HG02981 (cell line): ENCODE measurements around the gene TMEM239.
"Not testable (repeated sequence)": the region's sequence is repeated elsewhere in the genome, so short reads cannot be mapped to it uniquely, and the experiment has no call there.

Source experiments
- ATAC-seq: cut with Tn5 transposase; IDR thresholded peaks from one replicate; pipeline ENCODE4 v1.9.1; 2021; ENCODE audit warnings: mild to moderate bottlenecking, moderate library complexity; ENCODE audit not compliant: unreplicated experiment

The TMEM239 gene

DNA sequence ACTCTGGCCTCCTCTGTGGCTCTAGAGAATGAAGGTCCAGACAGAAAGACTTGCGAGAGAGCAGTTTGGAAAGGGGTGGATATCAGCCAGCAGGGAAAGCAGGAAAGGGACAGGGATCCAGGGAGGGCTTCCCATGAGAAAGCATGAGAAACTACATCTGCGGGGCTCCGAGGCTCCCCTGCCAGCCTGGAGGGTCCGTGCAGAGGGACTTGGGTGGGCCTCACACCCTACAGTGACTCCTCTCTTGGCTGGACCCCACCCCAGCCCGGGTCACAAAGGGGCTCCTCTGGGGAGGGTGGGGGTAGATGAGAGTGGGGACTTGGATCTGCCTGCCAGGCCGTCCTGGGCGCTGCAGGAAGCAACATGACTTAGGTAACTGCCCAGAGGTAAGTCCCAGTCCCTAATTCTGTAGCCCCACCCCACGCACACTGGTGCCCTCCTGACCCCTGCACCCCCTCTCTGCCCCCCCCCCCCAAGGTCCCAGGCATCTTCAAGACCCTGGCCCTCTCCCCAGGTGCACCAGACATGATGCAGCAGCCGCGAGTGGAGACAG is at the start of gene TMEM239:
TMEM239 (plus strand) TSS at position 335 of the 553 bp plus-strand sequence; CDS start at position 526, 191 bp downstream.
- no peak for ATAC-seq

- no peak for ATAC-seq
Observed at GRCh38 chr20:2767768-2768631, 48.2 kb upstream of the TMEM239 start.

DNA sequence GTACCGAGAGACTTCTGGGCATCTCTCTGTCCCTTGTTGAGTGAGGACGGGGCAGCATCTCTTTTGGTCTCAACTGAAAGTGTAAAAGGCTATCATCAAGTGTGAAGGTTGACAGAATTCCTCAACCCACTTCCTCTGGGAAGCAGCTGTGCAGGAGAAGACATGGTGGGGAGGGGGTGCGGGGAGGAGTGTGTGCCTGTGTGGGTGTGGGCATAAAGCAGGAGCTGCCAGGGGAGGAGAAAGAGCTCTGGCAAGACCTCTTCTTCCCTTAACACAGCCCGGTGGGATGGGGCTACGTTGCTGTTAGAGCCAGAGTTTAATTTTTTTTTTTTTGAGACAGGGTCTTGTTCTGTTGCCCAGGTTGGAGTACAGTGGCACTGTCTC is 47.5 kb upstream of the TMEM239 start:
- no peak for ATAC-seq

DNA sequence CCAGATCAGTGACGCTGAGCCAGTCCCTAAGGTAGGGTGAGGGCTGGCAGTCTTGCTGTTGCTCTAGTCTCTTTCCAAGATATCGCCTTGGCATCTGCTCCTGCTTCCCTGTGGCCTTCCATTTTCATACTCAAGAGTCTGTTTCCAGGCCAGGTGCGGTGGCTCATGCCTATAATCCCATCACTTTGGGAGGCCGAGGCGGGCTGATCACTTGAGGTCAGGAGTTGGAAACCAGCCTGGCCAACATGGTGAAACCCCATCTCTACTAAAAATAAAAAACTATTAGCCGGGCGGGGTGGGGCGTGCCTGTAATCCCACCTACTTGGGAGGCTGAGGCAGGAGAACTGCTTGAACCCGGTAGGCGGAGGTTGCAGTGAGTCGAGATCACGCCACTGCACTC is 46.1 kb upstream of the TMEM239 start:
- ATAC-seq = not testable (repeated sequence)

- ATAC-seq = no peak
Observed at GRCh38 chr20:2771631-2772080, 44.5 kb upstream of the TMEM239 start.

- ATAC-seq = no peak
Observed at GRCh38 chr20:2773812-2774211, 42.4 kb upstream of the TMEM239 start.

DNA sequence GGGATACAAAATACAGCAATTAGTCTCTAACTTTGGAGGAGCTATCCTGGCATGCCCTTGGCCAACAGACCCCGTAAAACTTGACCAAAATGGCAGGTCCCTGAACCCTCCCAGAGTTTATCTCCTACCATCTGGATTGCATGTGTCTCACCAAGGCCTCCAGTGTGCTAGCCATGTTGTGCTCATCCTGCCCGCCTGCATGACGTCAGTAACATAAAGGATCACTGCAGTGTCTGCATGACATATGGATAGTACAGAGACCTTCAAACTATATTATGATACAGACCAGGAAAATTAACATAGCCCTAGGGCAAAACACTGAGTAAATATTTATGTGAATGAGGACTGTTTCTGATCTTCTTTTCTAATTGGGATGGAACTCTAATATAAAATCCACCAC is 41.0 kb upstream of the TMEM239 start:
- ATAC-seq = no peak

DNA sequence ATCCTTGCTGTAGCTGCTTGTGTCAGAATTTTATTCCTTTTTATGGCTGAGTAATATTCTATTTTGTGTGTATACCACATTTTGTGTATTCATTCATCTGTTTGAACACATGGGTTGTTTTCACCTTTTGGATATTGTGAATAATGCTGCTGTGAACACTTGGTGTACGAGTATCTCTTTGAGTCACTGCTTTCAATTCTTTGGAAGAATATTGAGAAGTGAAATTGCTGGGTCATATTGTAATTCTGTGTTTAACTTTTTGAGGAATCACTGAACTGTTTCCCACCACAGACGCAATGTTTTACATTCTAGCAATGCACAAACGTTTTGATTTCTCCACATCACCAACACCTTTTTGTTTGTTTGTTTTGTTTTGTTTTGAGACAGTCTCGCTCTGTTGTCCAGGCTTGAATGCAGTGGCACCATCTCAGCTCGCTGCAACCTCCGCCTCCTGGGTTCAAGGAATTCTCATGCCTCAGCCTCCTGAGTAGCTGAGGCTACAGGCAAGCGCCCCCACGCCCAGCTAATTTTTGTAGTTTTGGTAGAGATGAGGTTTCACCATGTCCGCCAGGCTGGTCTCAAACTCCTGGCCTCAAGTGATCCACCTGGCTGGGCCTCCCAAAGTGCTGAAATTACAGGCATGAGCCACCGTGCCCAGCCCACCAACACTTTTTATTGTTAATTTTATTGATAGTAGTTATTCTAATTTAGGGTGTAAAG is 37.4 kb upstream of the TMEM239 start:
- no peak for ATAC-seq

- no peak for ATAC-seq
Observed at GRCh38 chr20:2780948-2781347, 35.2 kb upstream of the TMEM239 start.

DNA sequence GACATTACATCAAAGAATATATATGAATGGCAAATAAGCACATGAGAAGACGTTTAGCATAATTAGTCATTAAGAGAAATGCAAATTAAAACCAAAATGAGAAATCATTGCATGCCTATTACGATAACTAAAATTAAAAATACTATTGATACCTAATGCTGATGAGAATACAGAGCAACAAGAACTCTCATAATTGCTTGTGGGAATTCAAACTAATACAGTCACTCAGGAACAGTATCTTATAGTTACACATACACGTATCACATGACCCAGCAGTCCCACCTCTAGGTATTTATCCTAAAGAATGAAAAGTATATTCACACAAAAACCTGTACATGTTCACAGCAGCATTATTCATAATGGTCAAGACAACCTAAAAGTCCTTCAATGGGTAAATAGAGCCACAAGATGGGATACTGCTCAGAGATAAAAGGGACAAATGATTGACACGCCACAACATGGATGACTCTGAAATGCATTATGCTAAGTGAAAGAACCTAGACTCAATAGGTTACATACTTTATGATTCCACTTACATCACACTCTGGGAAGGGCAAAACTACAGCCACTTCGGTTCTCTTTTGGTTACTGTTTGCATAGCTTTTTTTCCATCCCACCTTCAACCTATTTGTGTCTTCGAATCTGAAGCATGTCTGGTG is 32.1 kb upstream of the TMEM239 start:
- no peak for ATAC-seq

DNA sequence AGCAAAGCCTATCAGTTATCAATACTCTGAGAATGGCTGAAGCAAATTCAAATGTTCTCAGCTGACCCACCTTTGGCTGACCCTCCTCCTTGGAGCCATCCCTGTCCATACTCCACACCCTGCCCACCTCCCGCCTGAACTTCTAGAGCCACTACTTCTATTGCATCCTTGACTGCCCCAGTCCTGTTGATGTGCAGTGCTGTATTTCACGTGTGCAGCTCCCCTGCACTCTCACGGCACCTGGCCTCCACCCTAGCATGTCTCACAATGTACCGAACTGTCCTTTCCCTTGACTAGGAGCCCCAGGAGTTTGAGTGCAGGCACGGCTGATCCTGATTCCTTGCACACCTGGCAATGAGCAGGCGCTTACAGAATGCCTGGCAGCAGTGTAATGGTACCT is 22.7 kb upstream of the TMEM239 start:
- no peak for ATAC-seq

DNA sequence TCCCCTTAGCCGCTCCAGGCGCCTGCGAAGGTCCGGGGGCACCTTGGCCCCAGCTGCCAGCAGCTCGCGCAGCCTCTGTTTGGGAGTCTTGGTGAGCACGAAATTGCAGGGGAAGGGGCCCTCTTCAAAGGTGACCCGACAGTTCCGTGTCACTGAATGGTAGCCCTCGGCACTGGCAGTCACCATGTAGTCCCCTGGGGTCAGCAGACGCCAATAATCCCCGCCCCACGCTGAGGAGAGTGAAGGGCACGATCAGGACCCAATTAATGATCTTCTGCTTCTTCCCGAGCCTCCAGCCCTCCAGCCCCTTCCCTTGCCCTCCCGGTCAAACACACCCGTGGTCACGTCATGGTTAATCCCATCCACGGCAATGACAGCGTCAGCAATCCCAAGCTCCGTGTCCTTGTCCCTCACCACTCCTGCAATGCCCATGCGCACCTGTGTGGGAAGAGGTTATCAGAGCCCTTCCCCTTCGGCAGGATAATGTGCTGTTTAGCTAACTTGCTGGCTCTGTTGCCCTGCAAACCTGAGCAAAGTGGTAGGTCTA is 21.9 kb upstream of the TMEM239 start:
- ATAC-seq = no peak

DNA sequence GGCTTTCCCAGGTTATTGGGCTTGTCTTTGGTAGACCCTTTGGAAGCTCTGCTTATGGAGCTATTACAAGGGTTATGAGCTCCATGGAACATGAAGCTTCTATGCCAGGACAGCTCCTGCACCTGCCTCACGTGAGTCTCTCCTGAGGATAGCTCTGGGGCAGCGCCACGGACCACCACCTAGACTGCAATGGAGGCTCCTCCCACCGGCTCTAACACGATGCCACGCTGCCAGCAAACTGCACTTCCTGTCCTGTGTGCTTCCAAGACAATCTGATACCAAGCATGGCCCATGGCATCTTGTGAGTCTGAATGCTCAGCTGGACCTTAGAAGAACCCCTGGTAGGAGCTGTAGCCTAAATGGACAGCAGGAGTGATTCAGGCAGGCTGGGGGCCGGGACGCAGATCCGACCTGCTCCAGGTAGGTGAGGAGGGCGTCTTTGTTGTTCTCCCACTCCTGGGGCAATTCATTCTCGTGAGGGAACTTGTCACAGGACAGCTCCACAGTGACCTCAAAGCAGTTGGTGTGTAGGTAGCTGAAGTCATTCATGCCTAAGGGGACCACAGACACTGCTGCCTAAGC is 21.2 kb upstream of the TMEM239 start:
- ATAC-seq = no peak

- no peak for ATAC-seq
Observed at GRCh38 chr20:2795451-2795850, 20.7 kb upstream of the TMEM239 start.

DNA sequence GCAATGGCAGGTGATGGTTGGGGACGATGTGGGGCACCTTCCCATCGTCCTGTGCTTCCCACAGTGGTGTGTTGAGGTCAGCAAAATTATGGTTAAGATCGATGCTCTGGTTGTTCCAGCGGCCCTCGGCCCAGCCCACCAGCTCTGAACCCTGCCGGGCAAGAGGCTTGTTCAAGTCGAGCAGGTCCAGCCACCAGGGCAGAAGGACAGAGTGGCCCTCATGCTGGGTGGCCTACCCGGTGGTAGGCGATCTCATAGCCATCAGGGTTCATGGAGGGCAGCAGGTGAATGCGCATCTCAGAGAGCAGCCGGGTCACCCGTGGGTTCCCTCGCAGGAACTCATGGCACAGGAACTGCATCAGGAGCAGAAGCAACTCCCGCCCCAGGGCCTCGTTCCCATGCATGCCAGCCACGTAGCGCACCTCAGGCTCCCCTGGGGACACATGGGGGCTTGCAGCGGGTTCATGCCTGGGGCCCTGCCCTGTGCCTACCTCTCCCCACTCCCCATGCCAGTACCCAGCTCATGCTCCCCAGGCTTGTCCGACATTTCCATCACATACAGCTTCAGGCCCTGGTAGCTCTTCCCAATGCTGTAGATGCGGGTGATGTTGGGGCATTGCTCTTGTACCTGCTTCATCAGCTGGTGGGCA is 20.0 kb upstream of the TMEM239 start:
- ATAC-seq = no peak

GRCh38 chr20:2797136-2797983 is 18.8 kb upstream of the TMEM239 start:
- no peak for ATAC-seq

- ATAC-seq = no peak
Observed at GRCh38 chr20:2798095-2798805, 17.9 kb upstream of the TMEM239 start.

DNA sequence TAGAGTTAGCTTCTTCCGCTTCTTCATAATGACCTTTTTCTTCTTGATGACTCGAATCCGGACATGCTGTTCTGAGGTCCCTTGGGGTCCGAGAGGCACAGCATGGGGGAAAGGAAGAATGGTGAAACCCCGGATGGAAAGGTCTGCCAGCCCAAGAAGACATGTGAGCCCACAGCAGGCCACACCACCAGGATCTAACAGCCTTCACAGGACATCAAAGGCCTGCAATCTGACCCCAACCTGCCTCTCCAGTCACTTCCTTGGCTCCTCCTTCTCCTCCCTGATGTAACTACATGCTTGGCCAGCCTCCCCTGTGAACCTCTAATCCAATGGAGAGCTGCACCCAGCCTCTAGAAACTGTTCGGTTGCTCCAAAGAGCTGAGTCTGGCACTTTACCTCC is 17.4 kb upstream of the TMEM239 start:
- no peak for ATAC-seq

- no peak for ATAC-seq
Observed at GRCh38 chr20:2799271-2799670, 16.9 kb upstream of the TMEM239 start.
